GM12878 (cell line): Measurements from ENCODE around the gene RNASEH2B. TPM values are rescaled to one million over a fixed set of nuclear protein-coding genes. Genes with fewer than 3 reads are reported as not detected.

Experiments used
- ATF7 ChIP-seq: fragments of 450-650 bp; IDR thresholded peaks from 2 replicates; pipeline ENCODE4 v1.6.1; 2016; ENCODE audit warnings: low read depth, mild to moderate bottlenecking
- CBFB ChIP-seq: IDR thresholded peaks from 2 replicates; pipeline ENCODE4 v1.6.1; 2016; ENCODE audit warnings: antibody characterized with exemption, low read depth
- DPF2 ChIP-seq: fragments of 450-650 bp; IDR thresholded peaks from 2 replicates; pipeline ENCODE4 v1.6.1; 2017; ENCODE audit warnings: mild to moderate bottlenecking
- FOXM1 ChIP-seq: IDR thresholded peaks from 2 replicates; pipeline ENCODE4 v1.6.1; 2012; ENCODE audit warnings: low read depth, mild to moderate bottlenecking, inconsistent platforms, low read length, moderate library complexity
- KDM1A ChIP-seq: fragments of 200-600 bp; sonication (generic); IDR thresholded peaks from 2 replicates; pipeline ENCODE4 v1.6.1; 2016; ENCODE audit warnings: borderline replicate concordance
- NBN ChIP-seq: fragments of 450-650 bp; IDR thresholded peaks from 2 replicates; pipeline ENCODE4 v1.6.1; 2016
- NFIC ChIP-seq: IDR thresholded peaks from 2 replicates; pipeline ENCODE4 v1.6.1; 2012; ENCODE audit warnings: low read depth, mild to moderate bottlenecking, inconsistent platforms, low read length, moderate library complexity
- NR2C1 ChIP-seq: fragments of 450-650 bp; IDR thresholded peaks from 2 replicates; pipeline ENCODE4 v1.6.1; 2017; ENCODE audit warnings: antibody characterized with exemption, mild to moderate bottlenecking, moderate library complexity
- PML ChIP-seq: IDR thresholded peaks from 2 replicates; pipeline ENCODE4 v1.6.1; 2012; ENCODE audit warnings: low read length, inconsistent platforms
- POLR2A ChIP-seq: IDR thresholded peaks from 2 replicates; pipeline ENCODE4 v1.6.1; 2011; ENCODE audit warnings: low read depth, mild to moderate bottlenecking, low read length
- SMAD5 ChIP-seq: IDR thresholded peaks from 2 replicates; pipeline ENCODE4 v1.6.1; 2016; ENCODE audit warnings: antibody characterized with exemption, low read depth
- SP1 ChIP-seq: IDR thresholded peaks from one replicate; pipeline ENCODE4 v1.6.1; 2011; ENCODE audit warnings: low read depth, low read length
- SRF ChIP-seq, 2 experiments: IDR thresholded peaks; 2 replicates each; pipeline ENCODE4 v1.6.1; 2011; ENCODE audit warnings: low read depth in 2 of 2, low read length in 2 of 2, mild to moderate bottlenecking in 1 of 2, moderate library complexity in 1 of 2
- TCF12 ChIP-seq: IDR thresholded peaks from 2 replicates; pipeline ENCODE4 v1.6.1; 2011; ENCODE audit warnings: low read depth, mild to moderate bottlenecking, low read length
- ZNF24 ChIP-seq: fragments of 450-650 bp; IDR thresholded peaks from 2 replicates; pipeline ENCODE4 v1.6.1; 2017; ENCODE audit warnings: antibody characterized with exemption, mild to moderate bottlenecking
- ZNF274 ChIP-seq: IDR thresholded peaks from one replicate; pipeline ENCODE4 v1.8.0; 2011; ENCODE audit not compliant: insufficient read length, insufficient read depth
- ZSCAN29 ChIP-seq: fragments of 450-650 bp; IDR thresholded peaks from 2 replicates; pipeline ENCODE4 v1.6.1; 2017; ENCODE audit warnings: mild to moderate bottlenecking, moderate library complexity
- polyA plus RNA-seq, 11 experiments: library from polyadenylated mRNA; depleted of rRNA in 4 of 11; unstranded in 6 of 11; stranded (reverse) in 5 of 11; fragments of >200 nt; fragmentation: Nextera tagmentation in 4 of 11; fragmentation: Illumina TruSeq in 1 of 11; extraction: Ambion mirVana in 4 of 11; extraction: Trizol in 1 of 11; gene quantifications; 1 replicate in 1 of 11; 2 replicates in 10 of 11; pipeline versions ENCODE4 v1.2.1 to v1.2.3, GENCODE V29; 2011 to 2016; ENCODE audit warnings: inconsistent platforms in 2 of 11, missing spikeins in 2 of 11, low read depth in 1 of 11
- total RNA-seq, 4 experiments: library from RNA; depleted of rRNA in 3 of 4; stranded (reverse); fragments of >200 nt in 3 of 4; fragmentation: Illumina TruSeq in 1 of 4; extraction: Trizol in 1 of 4; gene quantifications; 2 replicates each; pipeline versions ENCODE4 v1.2.1 to v1.2.3, GENCODE V29; 2013 to 2021
- TF ChIP-seq, protein P1 (sequence below): fragments of 450-650 bp; IDR thresholded peaks from 2 replicates; pipeline ENCODE4 v1.6.1; 2017; ENCODE audit warnings: mild to moderate bottlenecking, low read depth, inconsistent platforms; ENCODE audit not compliant: poor library complexity, severe bottlenecking
- TF ChIP-seq, protein P2 (sequence below): fragments of 450-650 bp; IDR thresholded peaks from 2 replicates; pipeline ENCODE4 v1.6.1; 2017; ENCODE audit warnings: mild to moderate bottlenecking, moderate library complexity
- TF ChIP-seq, protein P3 (sequence below): fragments of 450-650 bp; IDR thresholded peaks from 2 replicates; pipeline ENCODE4 v1.6.1; 2016; ENCODE audit warnings: mild to moderate bottlenecking, moderate library complexity, borderline replicate concordance

The RNASEH2B gene
- total and polyA plus RNA-seq, 10 of the 15 experiments (the other 5 are each of a cell fraction or from before 2014, with no cell fraction given), result 64.9 to 148 (median 97.3) TPM

DNA sequence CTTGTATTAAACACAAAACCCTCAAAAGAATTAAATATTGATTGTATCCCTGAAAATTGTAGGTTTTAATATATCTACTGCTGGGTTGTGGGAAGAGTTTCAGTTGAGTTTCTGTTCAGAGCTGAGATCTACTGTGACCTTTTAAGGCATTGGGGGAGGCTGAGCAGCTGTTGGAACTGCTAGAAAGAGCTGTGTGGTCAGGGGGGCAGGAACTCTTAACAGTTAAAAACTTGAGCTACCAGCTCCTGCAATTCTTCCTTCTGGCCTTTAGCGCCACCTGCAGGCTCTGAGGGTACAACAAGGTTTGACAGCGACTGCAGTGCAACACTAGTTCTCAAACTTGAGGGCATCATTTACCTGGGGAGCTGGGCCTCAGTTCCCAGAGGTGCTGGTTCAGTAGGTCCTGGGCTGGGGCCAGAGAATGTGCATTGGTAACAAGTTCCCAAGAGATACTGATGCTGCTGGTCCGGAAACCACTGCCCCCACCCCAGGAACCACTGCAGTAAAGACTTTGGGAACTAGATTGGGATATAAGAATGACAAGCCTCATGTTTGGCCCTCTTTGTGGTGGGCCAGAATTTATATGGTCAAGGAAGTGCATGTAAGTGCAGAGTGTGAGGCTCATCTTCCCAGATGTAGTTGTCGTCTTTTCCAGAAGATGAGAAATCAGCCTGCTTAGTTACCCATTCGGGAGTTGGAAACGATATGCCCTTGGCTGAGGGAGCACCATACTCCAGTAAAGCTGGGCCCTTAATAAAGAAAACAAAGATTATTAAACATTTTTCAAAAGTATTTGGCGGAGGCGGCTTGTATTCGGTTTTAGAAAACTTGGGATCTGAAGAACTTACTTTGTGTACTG, 2.6 kb downstream of the RNASEH2B start (continued):
- TF ChIP-seq, protein P1, sequence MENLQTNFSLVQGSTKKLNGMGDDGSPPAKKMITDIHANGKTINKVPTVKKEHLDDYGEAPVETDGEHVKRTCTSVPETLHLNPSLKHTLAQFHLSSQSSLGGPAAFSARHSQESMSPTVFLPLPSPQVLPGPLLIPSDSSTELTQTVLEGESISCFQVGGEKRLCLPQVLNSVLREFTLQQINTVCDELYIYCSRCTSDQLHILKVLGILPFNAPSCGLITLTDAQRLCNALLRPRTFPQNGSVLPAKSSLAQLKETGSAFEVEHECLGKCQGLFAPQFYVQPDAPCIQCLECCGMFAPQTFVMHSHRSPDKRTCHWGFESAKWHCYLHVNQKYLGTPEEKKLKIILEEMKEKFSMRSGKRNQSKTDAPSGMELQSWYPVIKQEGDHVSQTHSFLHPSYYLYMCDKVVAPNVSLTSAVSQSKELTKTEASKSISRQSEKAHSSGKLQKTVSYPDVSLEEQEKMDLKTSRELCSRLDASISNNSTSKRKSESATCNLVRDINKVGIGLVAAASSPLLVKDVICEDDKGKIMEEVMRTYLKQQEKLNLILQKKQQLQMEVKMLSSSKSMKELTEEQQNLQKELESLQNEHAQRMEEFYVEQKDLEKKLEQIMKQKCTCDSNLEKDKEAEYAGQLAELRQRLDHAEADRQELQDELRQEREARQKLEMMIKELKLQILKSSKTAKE, result peak; percentile 63
- TF ChIP-seq SP1 (peak; percentile 4), CBFB (peak; percentile 72), SMAD5 (peak; percentile 52; the same call in 1 of the 2 replicates), ZNF24 (peak; percentile 78; the same call in 1 of the 2 replicates), NBN (peak; percentile 73; the same call in 1 of the 2 replicates), POLR2A (peak; percentile 37; the same call in 1 of the 2 replicates), PML (peak; percentile 85), ATF7 (peak; percentile 53; the same call in 1 of the 2 replicates), SRF (IDR thresholded peaks at IDR 0.05; ENCODE audit: low read depth in 2 of 2, low read length in 2 of 2) (peak; percentile 87 to 98), DPF2 (0 out of 2 replicates have a peak, but pooled peaks have one; percentile 22), ZSCAN29 (peak; percentile 65; the same call in 1 of the 2 replicates), FOXM1 (peak; percentile 66; the same call in 1 of the 2 replicates), KDM1A (no peak), ZNF274 (no peak), TCF12 (peak; percentile 94), NR2C1 (no peak; the same call in 1 of the 2 replicates), NFIC (peak; percentile 41)
- TF ChIP-seq, protein P2, sequence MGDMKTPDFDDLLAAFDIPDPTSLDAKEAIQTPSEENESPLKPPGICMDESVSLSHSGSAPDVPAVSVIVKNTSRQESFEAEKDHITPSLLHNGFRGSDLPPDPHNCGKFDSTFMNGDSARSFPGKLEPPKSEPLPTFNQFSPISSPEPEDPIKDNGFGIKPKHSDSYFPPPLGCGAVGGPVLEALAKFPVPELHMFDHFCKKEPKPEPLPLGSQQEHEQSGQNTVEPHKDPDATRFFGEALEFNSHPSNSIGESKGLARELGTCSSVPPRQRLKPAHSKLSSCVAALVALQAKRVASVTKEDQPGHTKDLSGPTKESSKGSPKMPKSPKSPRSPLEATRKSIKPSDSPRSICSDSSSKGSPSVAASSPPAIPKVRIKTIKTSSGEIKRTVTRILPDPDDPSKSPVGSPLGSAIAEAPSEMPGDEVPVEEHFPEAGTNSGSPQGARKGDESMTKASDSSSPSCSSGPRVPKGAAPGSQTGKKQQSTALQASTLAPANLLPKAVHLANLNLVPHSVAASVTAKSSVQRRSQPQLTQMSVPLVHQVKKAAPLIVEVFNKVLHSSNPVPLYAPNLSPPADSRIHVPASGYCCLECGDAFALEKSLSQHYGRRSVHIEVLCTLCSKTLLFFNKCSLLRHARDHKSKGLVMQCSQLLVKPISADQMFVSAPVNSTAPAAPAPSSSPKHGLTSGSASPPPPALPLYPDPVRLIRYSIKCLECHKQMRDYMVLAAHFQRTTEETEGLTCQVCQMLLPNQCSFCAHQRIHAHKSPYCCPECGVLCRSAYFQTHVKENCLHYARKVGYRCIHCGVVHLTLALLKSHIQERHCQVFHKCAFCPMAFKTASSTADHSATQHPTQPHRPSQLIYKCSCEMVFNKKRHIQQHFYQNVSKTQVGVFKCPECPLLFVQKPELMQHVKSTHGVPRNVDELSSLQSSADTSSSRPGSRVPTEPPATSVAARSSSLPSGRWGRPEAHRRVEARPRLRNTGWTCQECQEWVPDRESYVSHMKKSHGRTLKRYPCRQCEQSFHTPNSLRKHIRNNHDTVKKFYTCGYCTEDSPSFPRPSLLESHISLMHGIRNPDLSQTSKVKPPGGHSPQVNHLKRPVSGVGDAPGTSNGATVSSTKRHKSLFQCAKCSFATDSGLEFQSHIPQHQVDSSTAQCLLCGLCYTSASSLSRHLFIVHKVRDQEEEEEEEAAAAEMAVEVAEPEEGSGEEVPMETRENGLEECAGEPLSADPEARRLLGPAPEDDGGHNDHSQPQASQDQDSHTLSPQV, result 0 out of 2 replicates have a peak, but pooled peaks have one; percentile 12
- TF ChIP-seq, protein P3, sequence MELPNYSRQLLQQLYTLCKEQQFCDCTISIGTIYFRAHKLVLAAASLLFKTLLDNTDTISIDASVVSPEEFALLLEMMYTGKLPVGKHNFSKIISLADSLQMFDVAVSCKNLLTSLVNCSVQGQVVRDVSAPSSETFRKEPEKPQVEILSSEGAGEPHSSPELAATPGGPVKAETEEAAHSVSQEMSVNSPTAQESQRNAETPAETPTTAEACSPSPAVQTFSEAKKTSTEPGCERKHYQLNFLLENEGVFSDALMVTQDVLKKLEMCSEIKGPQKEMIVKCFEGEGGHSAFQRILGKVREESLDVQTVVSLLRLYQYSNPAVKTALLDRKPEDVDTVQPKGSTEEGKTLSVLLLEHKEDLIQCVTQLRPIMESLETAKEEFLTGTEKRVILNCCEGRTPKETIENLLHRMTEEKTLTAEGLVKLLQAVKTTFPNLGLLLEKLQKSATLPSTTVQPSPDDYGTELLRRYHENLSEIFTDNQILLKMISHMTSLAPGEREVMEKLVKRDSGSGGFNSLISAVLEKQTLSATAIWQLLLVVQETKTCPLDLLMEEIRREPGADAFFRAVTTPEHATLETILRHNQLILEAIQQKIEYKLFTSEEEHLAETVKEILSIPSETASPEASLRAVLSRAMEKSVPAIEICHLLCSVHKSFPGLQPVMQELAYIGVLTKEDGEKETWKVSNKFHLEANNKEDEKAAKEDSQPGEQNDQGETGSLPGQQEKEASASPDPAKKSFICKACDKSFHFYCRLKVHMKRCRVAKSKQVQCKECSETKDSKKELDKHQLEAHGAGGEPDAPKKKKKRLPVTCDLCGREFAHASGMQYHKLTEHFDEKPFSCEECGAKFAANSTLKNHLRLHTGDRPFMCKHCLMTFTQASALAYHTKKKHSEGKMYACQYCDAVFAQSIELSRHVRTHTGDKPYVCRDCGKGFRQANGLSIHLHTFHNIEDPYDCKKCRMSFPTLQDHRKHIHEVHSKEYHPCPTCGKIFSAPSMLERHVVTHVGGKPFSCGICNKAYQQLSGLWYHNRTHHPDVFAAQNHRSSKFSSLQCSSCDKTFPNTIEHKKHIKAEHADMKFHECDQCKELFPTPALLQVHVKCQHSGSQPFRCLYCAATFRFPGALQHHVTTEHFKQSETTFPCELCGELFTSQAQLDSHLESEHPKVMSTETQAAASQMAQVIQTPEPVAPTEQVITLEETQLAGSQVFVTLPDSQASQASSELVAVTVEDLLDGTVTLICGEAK, result no peak
